K562 (cell line): ENCODE results near the gene MOCOS. TPM values are rescaled to one million over a fixed set of nuclear protein-coding genes. Genes with fewer than 3 reads are reported as not detected.

Source experiments
- ATAC-seq: fragments of 200-7000 bp; cut with Tn5 transposase; 3 replicates; pipeline ENCODE4 v1.9.1; 2020; ENCODE audit warnings: moderate library complexity
- BruUV-seq: library from RNA; stranded (reverse); fragments of 400-500 nt; replicated peaks from 2 replicates; lab custom pipeline; 2021; lab: Mats Ljungman, UMichigan
- CTCF ChIA-PET: fragments of 300-600 bp; formaldehyde crosslinking; extraction: SDS; loops from one replicate; lab custom pipeline; 2021; ENCODE audit warnings: low intra/inter-chr PET ratio; lab: Yijun Ruan, JAX
- POLR2A ChIA-PET: fragments of 300-600, 350-650 bp; sonication (Branson Sonifier 250); formaldehyde crosslinking; extraction: SDS; loops from one replicate; lab custom pipeline; 2021; ENCODE audit warnings: antibody characterized with exemption, inconsistent platforms; lab: Yijun Ruan, JAX
- DNase-seq, 4 experiments: peaks; one replicate each; pipeline versions ENCODE4 v3.0.0 to v3.0.0-alpha.2; 2011 to 2018; ENCODE audit warnings: low spot score in 3 of 4, mixed read lengths in 3 of 4; ENCODE audit errors: extremely low read depth in 1 of 4
- FAIRE-seq: peaks from 2 replicates; lab custom pipeline; 2011; peaks lifted over from hg19 to GRCh38; lab: Jason Lieb, UNC
- H2AFZ ChIP-seq: 2 replicates; pipeline ENCODE4 v1.6.0; 2011; ENCODE audit warnings: low read depth, low read length, control low read depth, inconsistent platforms
- H3K27ac ChIP-seq: fragments of 200-600 bp; 3 replicates; pipeline ENCODE4 v1.8.0; 2011; ENCODE audit warnings: low read depth, mild to moderate bottlenecking, control low read depth, inconsistent platforms, low read length, moderate library complexity, mixed read lengths; ENCODE audit errors: extremely low read depth
- H3K27me3 ChIP-seq, 2 experiments: fragments of 300-600 bp in 1 of 2; 2 replicates in 1 of 2; 3 replicates in 1 of 2; pipeline versions ENCODE4 v1.6.0 to v1.8.0; 2011; ENCODE audit warnings: inconsistent platforms in 2 of 2, low read length in 2 of 2, mild to moderate bottlenecking in 1 of 2, mixed read lengths in 1 of 2, moderate library complexity in 1 of 2; ENCODE audit not compliant: control insufficient read depth in 2 of 2, insufficient read depth in 2 of 2
- H3K36me3 ChIP-seq: fragments of 300-600 bp; 3 replicates; pipeline ENCODE4 v1.8.0; 2011; ENCODE audit warnings: mild to moderate bottlenecking, low read length, inconsistent platforms; ENCODE audit not compliant: control insufficient read depth, insufficient read depth
- H3K4me1 ChIP-seq, 2 experiments: fragments of 200-600 bp in 1 of 2; replicated peaks in 1 of 2; 2 replicates in 1 of 2; 3 replicates in 1 of 2; pipeline versions ENCODE4 v1.5.1 to v1.8.0; 2011; ENCODE audit warnings: inconsistent platforms in 2 of 2, low read length in 2 of 2, mild to moderate bottlenecking in 1 of 2, mixed read lengths in 1 of 2, moderate library complexity in 1 of 2; ENCODE audit not compliant: control insufficient read depth in 2 of 2, insufficient read depth in 2 of 2
- H3K4me2 ChIP-seq: 2 replicates; pipeline ENCODE4 v1.6.1; 2011; ENCODE audit warnings: low read length, control low read depth, inconsistent platforms, mixed read lengths; ENCODE audit not compliant: insufficient read depth
- H3K4me3 ChIP-seq: fragments of 200-600 bp; sonication (generic), shearing (Covaris generic); 2 replicates; pipeline ENCODE4 v1.5.1; 2016; ENCODE audit warnings: control low read depth, inconsistent platforms
- H3K79me2 ChIP-seq: fragments of 200-600 bp; 3 replicates; pipeline ENCODE4 v1.8.0; 2011; ENCODE audit warnings: low read length, inconsistent platforms; ENCODE audit not compliant: control insufficient read depth, insufficient read depth
- H3K9ac ChIP-seq, 2 experiments: 2 replicates each; pipeline versions ENCODE4 v1.6.0 to v1.6.1; 2011; ENCODE audit warnings: low read depth in 2 of 2, low read length in 2 of 2, control low read depth in 1 of 2, inconsistent platforms in 1 of 2, mild to moderate bottlenecking in 1 of 2, mixed read lengths in 1 of 2; ENCODE audit not compliant: insufficient read depth in 1 of 2
- H3K9me1 ChIP-seq: one replicate; pipeline ENCODE4 v1.6.0; 2011; ENCODE audit warnings: inconsistent platforms, mild to moderate bottlenecking, low read length, moderate library complexity; ENCODE audit not compliant: control insufficient read depth, insufficient read depth
- H3K9me3 ChIP-seq: replicated peaks from 2 replicates; pipeline ENCODE4 v1.5.1; 2011; ENCODE audit warnings: low read depth, low read length, inconsistent platforms; ENCODE audit not compliant: control insufficient read depth, insufficient read depth
- H4K20me1 ChIP-seq: replicated peaks from 2 replicates; pipeline ENCODE4 v1.6.1; 2011; ENCODE audit warnings: low read length, inconsistent platforms, mixed read lengths; ENCODE audit not compliant: control insufficient read depth, insufficient read depth
- EP400 ChIP-seq: fragments of 450-650 bp; IDR thresholded peaks from 2 replicates; pipeline ENCODE4 v1.6.1; 2017; ENCODE audit warnings: antibody characterized with exemption, mild to moderate bottlenecking, moderate library complexity
- EZH2 ChIP-seq: IDR thresholded peaks from 2 replicates; pipeline ENCODE4 v1.6.1; 2012; ENCODE audit warnings: low read depth, mild to moderate bottlenecking, inconsistent platforms, low read length, borderline replicate concordance
- FOS ChIP-seq: IDR thresholded peaks from 3 replicates; pipeline ENCODE4 v1.6.1; 2011; ENCODE audit not compliant: insufficient read length; ENCODE audit errors: extremely low read depth
- MTA2 ChIP-seq: fragments of 450-650 bp; IDR thresholded peaks from 2 replicates; pipeline ENCODE4 v1.6.1; 2016; ENCODE audit warnings: low read depth
- NBN ChIP-seq: fragments of 450-650 bp; IDR thresholded peaks from 2 replicates; pipeline ENCODE4 v1.6.1; 2016; ENCODE audit warnings: low read depth, mild to moderate bottlenecking
- POLR2AphosphoS2 ChIP-seq: IDR thresholded peaks from 2 replicates; pipeline ENCODE4 v1.6.1; 2012; ENCODE audit warnings: low read length, improper control_type of control experiment
- PRMT5 ChIP-seq: sonication (generic); formaldehyde crosslinking; IDR thresholded peaks from 2 replicates; pipeline ENCODE4 v1.5.0; 2020; ENCODE audit warnings: missing genetic modification reagents
- TAF1 ChIP-seq: IDR thresholded peaks from 2 replicates; pipeline ENCODE4 v1.6.1; 2011; ENCODE audit warnings: mild to moderate bottlenecking, low read length, moderate library complexity; ENCODE audit not compliant: insufficient read depth, control insufficient read depth, severe bottlenecking; ENCODE audit errors: extremely low read depth
- ZKSCAN1 ChIP-seq: fragments of 150-350 bp; IDR thresholded peaks from 2 replicates; pipeline ENCODE4 v1.6.1; 2016; ENCODE audit warnings: low read depth, low read length
- ZSCAN32 ChIP-seq: fragments of 450-650 bp; formaldehyde crosslinking; IDR thresholded peaks from 2 replicates; pipeline ENCODE4 v1.4.0; 2020; ENCODE audit warnings: mild to moderate bottlenecking, moderate library complexity
- WGBS: fragments of 100-300 bp; shearing (Covaris generic); methylation state at CpG from one replicate; pipeline ENCODE4 v1.1.6; 2016; ENCODE audit warnings: low coverage, mixed read lengths; ENCODE audit not compliant: insufficient coverage; ENCODE audit errors: missing lambda C conversion rate; 5-methylcytosine and 5-hydroxymethylcytosine counted together
- in situ Hi-C: fragments of 300-500 bp; cut with MboI; formaldehyde crosslinking; loops from 4 replicates; pipeline ENCODE4 v1.15.0; 2018; ENCODE audit warnings: inconsistent platforms, mixed read lengths
- intact Hi-C: fragments of 100-400 bp; cut with micrococcal nuclease; formaldehyde crosslinking; loops from 2 replicates; pipeline ENCODE4 v1.14.2; 2022
- polyA plus RNA-seq, 8 experiments: library from polyadenylated mRNA; depleted of rRNA in 4 of 8; stranded (reverse) in 5 of 8; unstranded in 3 of 8; fragments of >200 nt; fragmentation: Nextera tagmentation in 2 of 8; fragmentation: Illumina TruSeq in 1 of 8; extraction: Ambion mirVana in 2 of 8; extraction: Trizol in 1 of 8; gene quantifications; 2 replicates each; pipeline versions ENCODE4 v1.2.1 to v1.2.3, GENCODE V29; 2011 to 2014; ENCODE audit warnings: inconsistent platforms in 1 of 8, missing spikeins in 1 of 8
- total RNA-seq, 7 experiments: library from RNA; depleted of rRNA in 6 of 7; stranded (reverse); fragments of >200 nt in 6 of 7; fragmentation: Illumina TruSeq in 2 of 7; extraction: Trizol in 2 of 7; gene quantifications; 2 replicates each; pipeline versions ENCODE4 v1.2.1 to v1.2.3, GENCODE V29; 2011 to 2021; ENCODE audit warnings: low replicate concordance in 1 of 7
- TF ChIP-seq, protein P1 (sequence below): fragments of 450-650 bp; IDR thresholded peaks from 2 replicates; pipeline ENCODE4 v1.6.1; 2018; ENCODE audit not compliant: partially characterized antibody
- TF ChIP-seq, protein P2 (sequence below), 2 experiments: fragments of 450-650 bp in 1 of 2; sonication (generic) in 1 of 2; formaldehyde crosslinking; conservative IDR thresholded peaks; 2 replicates each; pipeline versions ENCODE4 v1.4.0 to v1.8.1; 2020 to 2022; ENCODE audit warnings: mild to moderate bottlenecking in 1 of 2, missing genetic modification reagents in 1 of 2
- TF ChIP-seq, protein P3 (sequence below): sonication (generic); formaldehyde crosslinking; IDR thresholded peaks from 2 replicates; pipeline ENCODE4 v1.8.1; 2023; ENCODE audit warnings: missing genetic modification reagents, mild to moderate bottlenecking, borderline replicate concordance

MOCOS gene
- total and polyA plus RNA-seq, 9 of the 15 experiments (the other 6 are each of a cell fraction or from before 2014, with no cell fraction given), result 4.5 to 12.4 (median 9.1) TPM

DNA sequence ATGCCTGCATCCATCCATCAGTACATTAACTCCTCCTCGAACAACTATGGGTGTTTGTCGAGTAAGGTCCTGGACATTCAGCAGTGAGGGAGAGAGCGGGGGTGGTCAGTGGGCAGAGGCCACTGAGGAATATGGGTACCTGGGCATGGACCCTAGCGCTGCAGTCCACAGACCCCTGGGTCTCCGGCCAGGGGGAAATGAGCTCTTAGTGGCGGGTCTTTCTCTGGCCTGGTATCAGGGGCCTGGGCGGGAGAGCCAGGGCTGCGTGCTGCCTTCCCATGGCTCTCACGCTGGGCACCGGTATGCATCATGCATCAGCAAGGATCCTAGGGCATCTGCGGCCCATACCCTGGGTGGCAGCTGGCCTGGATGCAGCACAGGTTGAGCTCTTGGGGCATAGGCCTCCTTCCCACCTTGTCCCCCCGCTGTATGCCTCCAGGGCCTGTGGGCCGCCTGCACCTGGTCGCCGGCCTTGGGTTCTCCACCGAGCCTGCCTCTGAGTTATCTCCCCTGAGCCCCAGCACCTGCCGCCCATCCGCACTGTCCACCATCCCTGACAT is 1.3 kb upstream of the MOCOS start:
- no peaks in the 10 kb centered on the region for H4K20me1 ChIP-seq
- in situ Hi-C loops (no loop called here), intact Hi-C loops (loop anchor here (2.0 kb wide), 1 partner anchor 99 kb away; no protein-coding TSS in a partner anchor)
- H3K4me1 ChIP-seq, result peaks cover 12 to 31% of the 10 kb centered on the region in 2 experiments; a peak in 4 of 5 replicates
- H3K9me3 ChIP-seq, result no peaks in the 10 kb centered on the region
- H3K9me1 ChIP-seq, result no peaks in the 10 kb centered on the region
- H3K79me2 ChIP-seq, result peaks cover 22% of the 10 kb centered on the region
- H3K4me3 ChIP-seq, result no peak overlapping the region
- H3K36me3 ChIP-seq, result peaks cover 5% of the 10 kb centered on the region; the same call in 2 of the 3 replicates
- 81% methylated on average over 14 of the region's 18 CpGs for WGBS
- ATAC-seq (no peak), FAIRE-seq (no peak), DNase-seq (no peak)
- H3K27ac ChIP-seq, result no peak overlapping the region
- H2AFZ ChIP-seq, result no peak overlapping the region
- H3K9ac ChIP-seq, result peak overlapping the region in 1 of 2 experiments; percentile 58; a peak in 1 of 4 replicates
- POLR2A ChIA-PET, result interaction anchor here (1.5 kb wide), 1 partner anchor 112 kb away, joined by 4 read pairs; the partner anchor contains the start of gene FHOD3
- H3K27me3 ChIP-seq, result no peaks in the 10 kb centered on the region
- CTCF ChIA-PET, result no interaction called here
- TSS peak; percentile 74 for BruUV-seq
- H3K4me2 ChIP-seq, result no peak overlapping the region
- TF ChIP-seq PRMT5 (CRISPR knock-in tag) (no peak), POLR2AphosphoS2 (no peak), TAF1 (no peak), NBN (no peak), EP400 (no peak), FOS (no peak), EZH2 (no peak), MTA2 (no peak), ZKSCAN1 (no peak), ZSCAN32 (CRISPR knock-in tag) (no peak)
- TF ChIP-seq, protein P1, sequence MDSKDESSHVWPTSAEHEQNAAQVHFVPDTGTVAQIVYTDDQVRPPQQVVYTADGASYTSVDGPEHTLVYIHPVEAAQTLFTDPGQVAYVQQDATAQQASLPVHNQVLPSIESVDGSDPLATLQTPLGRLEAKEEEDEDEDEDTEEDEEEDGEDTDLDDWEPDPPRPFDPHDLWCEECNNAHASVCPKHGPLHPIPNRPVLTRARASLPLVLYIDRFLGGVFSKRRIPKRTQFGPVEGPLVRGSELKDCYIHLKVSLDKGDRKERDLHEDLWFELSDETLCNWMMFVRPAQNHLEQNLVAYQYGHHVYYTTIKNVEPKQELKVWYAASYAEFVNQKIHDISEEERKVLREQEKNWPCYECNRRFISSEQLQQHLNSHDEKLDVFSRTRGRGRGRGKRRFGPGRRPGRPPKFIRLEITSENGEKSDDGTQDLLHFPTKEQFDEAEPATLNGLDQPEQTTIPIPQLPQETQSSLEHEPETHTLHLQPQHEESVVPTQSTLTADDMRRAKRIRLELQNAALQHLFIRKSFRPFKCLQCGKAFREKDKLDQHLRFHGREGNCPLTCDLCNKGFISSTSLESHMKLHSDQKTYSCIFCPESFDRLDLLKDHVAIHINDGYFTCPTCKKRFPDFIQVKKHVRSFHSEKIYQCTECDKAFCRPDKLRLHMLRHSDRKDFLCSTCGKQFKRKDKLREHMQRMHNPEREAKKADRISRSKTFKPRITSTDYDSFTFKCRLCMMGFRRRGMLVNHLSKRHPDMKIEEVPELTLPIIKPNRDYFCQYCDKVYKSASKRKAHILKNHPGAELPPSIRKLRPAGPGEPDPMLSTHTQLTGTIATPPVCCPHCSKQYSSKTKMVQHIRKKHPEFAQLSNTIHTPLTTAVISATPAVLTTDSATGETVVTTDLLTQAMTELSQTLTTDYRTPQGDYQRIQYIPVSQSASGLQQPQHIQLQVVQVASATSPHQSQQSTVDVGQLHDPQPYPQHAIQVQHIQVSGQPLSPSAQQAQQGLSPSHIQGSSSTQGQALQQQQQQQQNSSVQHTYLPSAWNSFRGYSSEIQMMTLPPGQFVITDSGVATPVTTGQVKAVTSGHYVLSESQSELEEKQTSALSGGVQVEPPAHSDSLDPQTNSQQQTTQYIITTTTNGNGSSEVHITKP, result no peak
- TF ChIP-seq, protein P2, sequence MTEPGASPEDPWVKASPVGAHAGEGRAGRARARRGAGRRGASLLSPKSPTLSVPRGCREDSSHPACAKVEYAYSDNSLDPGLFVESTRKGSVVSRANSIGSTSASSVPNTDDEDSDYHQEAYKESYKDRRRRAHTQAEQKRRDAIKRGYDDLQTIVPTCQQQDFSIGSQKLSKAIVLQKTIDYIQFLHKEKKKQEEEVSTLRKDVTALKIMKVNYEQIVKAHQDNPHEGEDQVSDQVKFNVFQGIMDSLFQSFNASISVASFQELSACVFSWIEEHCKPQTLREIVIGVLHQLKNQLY (CRISPR knock-in tag; conservative IDR thresholded peaks at IDR 0.05), result no peak
- TF ChIP-seq, protein P3, sequence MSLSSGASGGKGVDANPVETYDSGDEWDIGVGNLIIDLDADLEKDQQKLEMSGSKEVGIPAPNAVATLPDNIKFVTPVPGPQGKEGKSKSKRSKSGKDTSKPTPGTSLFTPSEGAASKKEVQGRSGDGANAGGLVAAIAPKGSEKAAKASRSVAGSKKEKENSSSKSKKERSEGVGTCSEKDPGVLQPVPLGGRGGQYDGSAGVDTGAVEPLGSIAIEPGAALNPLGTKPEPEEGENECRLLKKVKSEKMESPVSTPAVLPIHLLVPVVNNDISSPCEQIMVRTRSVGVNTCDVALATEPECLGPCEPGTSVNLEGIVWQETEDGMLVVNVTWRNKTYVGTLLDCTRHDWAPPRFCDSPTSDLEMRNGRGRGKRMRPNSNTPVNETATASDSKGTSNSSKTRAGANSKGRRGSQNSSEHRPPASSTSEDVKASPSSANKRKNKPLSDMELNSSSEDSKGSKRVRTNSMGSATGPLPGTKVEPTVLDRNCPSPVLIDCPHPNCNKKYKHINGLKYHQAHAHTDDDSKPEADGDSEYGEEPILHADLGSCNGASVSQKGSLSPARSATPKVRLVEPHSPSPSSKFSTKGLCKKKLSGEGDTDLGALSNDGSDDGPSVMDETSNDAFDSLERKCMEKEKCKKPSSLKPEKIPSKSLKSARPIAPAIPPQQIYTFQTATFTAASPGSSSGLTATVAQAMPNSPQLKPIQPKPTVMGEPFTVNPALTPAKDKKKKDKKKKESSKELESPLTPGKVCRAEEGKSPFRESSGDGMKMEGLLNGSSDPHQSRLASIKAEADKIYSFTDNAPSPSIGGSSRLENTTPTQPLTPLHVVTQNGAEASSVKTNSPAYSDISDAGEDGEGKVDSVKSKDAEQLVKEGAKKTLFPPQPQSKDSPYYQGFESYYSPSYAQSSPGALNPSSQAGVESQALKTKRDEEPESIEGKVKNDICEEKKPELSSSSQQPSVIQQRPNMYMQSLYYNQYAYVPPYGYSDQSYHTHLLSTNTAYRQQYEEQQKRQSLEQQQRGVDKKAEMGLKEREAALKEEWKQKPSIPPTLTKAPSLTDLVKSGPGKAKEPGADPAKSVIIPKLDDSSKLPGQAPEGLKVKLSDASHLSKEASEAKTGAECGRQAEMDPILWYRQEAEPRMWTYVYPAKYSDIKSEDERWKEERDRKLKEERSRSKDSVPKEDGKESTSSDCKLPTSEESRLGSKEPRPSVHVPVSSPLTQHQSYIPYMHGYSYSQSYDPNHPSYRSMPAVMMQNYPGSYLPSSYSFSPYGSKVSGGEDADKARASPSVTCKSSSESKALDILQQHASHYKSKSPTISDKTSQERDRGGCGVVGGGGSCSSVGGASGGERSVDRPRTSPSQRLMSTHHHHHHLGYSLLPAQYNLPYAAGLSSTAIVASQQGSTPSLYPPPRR (CRISPR knock-in tag), result no peak
